Lower lobe of right lung (tissue), 2 donors: ENCODE results near the gene SRC. TPM values are rescaled to one million over a fixed set of nuclear protein-coding genes. Genes with fewer than 3 reads are reported as not detected.

Source experiments
- ATAC-seq, 2 donors: fragments of 200-7000 bp; cut with Tn5 transposase; one replicate each; pipeline ENCODE4 v1.9.1; 2020 to 2022; ENCODE audit warnings: mild to moderate bottlenecking in 2 of 2, moderate library complexity in 2 of 2
- DNase-seq: peaks from one replicate; pipeline ENCODE4 v3.0.0-alpha.2; 2020
- H3K27ac ChIP-seq: fragments of 200-600 bp; one replicate; pipeline ENCODE4 v1.8.0; 2022
- H3K27me3 ChIP-seq: fragments of 200-600 bp; one replicate; pipeline ENCODE4 v1.8.0; 2022; ENCODE audit warnings: low read depth
- H3K36me3 ChIP-seq: fragments of 200-600 bp; one replicate; pipeline ENCODE4 v1.8.0; 2022; ENCODE audit warnings: mild to moderate bottlenecking
- H3K4me1 ChIP-seq: fragments of 200-600 bp; one replicate; pipeline ENCODE4 v1.8.0; 2022
- H3K4me3 ChIP-seq: fragments of 200-600 bp; one replicate; pipeline ENCODE4 v1.8.0; 2022; ENCODE audit warnings: mild to moderate bottlenecking
- H3K9me3 ChIP-seq: fragments of 200-600 bp; one replicate; pipeline ENCODE4 v1.8.0; 2022
- intact Hi-C: fragments of 100-400 bp; cut with DNase I; formaldehyde crosslinking; loops from one replicate; pipeline ENCODE4 v1.11.0; 2022
- total RNA-seq: library from RNA; stranded (reverse); fragmentation: NEBNext Ultra II Directional; extraction: Animal tissue kit (Norgen Biotek cat#: 25700); gene quantifications from one replicate; pipeline ENCODE4 v1.2.1, GENCODE V29; 2021
- TF ChIP-seq, protein P1 (sequence below): fragments of 200-600 bp; IDR thresholded peaks from one replicate; pipeline ENCODE4 v1.8.0; 2022; ENCODE audit warnings: antibody characterized with exemption, mild to moderate bottlenecking
- donor health status: DM: no; HTN: yes; CAD: no; lungs with severe emphysema.

The SRC gene
- total RNA-seq, 1 donor from 2014 or later, result 72.7 TPM

- peak overlapping the region; percentile 82 for H3K27ac ChIP-seq
- intact Hi-C loops, result no loop called here
- H3K4me3 ChIP-seq, result peak overlapping the region; percentile 64
- H3K27me3 ChIP-seq, result no peaks in the 10 kb centered on the region
- H3K36me3 ChIP-seq, result no peaks in the 10 kb centered on the region
- H3K4me1 ChIP-seq, result peaks cover 44% of the 10 kb centered on the region
- no peak for ATAC-seq
- no peak for DNase-seq
- no peaks in the 10 kb centered on the region for H3K9me3 ChIP-seq
- TF ChIP-seq, protein P1, sequence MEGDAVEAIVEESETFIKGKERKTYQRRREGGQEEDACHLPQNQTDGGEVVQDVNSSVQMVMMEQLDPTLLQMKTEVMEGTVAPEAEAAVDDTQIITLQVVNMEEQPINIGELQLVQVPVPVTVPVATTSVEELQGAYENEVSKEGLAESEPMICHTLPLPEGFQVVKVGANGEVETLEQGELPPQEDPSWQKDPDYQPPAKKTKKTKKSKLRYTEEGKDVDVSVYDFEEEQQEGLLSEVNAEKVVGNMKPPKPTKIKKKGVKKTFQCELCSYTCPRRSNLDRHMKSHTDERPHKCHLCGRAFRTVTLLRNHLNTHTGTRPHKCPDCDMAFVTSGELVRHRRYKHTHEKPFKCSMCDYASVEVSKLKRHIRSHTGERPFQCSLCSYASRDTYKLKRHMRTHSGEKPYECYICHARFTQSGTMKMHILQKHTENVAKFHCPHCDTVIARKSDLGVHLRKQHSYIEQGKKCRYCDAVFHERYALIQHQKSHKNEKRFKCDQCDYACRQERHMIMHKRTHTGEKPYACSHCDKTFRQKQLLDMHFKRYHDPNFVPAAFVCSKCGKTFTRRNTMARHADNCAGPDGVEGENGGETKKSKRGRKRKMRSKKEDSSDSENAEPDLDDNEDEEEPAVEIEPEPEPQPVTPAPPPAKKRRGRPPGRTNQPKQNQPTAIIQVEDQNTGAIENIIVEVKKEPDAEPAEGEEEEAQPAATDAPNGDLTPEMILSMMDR, result no peak
These were observed 801 bp downstream of the SRC start for GRCh38 chr20:37346535-37347346.

DNA sequence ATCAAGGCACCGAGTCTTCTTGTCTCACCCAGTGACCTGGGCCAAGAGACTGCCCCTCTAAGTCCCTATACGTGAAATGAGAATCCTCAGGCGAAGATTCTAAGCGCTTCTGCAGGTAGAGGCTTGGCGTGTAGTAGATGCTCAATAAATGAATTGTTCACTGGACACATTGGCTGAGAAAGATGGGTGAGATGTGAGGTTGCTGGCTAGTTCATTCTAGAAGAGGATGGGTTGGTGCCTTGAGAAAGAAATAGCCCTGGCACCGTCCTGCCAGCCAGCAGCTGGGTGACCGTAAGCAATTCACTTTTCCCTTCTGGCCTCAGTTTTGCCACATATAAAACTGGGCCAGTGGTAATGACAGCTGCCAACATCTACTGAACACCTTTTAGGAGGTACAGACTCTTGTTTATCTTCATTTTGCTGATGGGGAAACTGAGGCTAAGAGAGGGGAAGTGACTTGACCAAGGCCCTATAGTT, 1.4 kb downstream of the SRC start:
- no peaks in the 10 kb centered on the region for H3K27me3 ChIP-seq
- peak overlapping the region; percentile 82 for H3K27ac ChIP-seq
- no peaks in the 10 kb centered on the region for H3K9me3 ChIP-seq
- TF ChIP-seq, protein P1, result no peak
- intact Hi-C loops, result no loop called here
- ATAC-seq, result no peak
- H3K36me3 ChIP-seq, result no peaks in the 10 kb centered on the region
- DNase-seq, result no peak
- H3K4me3 ChIP-seq, result peak overlapping the region; percentile 64
- peaks cover 44% of the 10 kb centered on the region for H3K4me1 ChIP-seq

DNA sequence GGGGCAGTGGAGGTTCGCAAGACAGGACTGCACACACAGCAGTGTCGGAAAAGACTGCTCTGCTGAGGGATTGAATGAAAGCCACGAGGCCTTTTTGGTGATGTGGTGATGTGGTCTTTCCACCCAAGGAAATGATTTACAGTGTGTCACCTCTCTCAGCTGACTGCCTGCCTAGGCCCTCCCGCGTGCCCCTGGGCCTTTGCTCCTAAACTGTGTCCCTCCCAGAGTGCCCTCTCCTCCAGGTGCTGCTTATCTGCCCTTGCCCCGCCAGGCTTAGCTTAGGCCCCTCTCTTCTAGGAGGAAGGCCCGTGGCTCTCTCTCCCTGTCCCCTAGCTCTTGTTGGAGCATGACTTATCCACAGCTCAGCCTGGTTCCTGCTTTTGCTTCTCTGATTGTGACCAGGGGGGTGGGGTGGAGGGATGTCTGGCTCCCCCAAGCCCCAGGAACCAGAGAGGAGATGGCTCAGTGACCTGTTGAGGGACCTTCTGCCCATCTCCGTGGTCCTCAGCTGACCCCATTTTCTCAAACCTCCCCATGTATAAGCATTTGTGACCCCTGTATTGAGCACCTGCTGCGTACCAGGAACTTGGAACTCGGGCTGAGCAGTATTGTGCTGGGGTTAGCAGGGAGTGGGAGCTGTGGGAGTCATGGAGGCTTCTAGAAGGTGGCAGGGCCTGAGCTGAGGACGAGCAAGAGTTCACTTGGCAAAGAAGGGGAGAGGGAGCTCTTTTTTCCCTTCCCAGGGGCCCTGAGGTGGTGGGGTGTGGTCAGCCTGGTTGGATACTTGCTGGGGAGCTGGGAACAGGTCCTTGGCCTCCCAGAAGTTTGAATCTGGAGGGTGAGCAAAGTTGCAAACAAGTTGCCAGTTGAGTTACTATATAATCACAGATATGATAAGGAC, 2.2 kb downstream of the SRC start:
- H3K4me1 ChIP-seq, result peaks cover 44% of the 10 kb centered on the region

GRCh38 chr20:37348792-37349516, 3.0 kb downstream of the SRC start:
- H3K4me3 ChIP-seq, result no peak overlapping the region
- H3K4me1 ChIP-seq, result peaks cover 44% of the 10 kb centered on the region
- no peaks in the 10 kb centered on the region for H3K9me3 ChIP-seq
- H3K36me3 ChIP-seq, result peaks cover 7% of the 10 kb centered on the region
- ATAC-seq (no peak), DNase-seq (no peak)
- H3K27ac ChIP-seq, result peak overlapping the region; percentile 41
- no peaks in the 10 kb centered on the region for H3K27me3 ChIP-seq
- intact Hi-C loops, result no loop called here
- TF ChIP-seq, protein P1, result no peak

More for the DNA sequence above, 2.2 kb downstream of the SRC start:
- TF ChIP-seq, protein P1, result no peak
- intact Hi-C loops, result no loop called here
- Histone ChIP-seq H3K27me3 (no peaks in the 10 kb centered on the region), H3K27ac (peak overlapping the region; percentile 82), H3K36me3 (no peaks in the 10 kb centered on the region), H3K9me3 (no peaks in the 10 kb centered on the region), H3K4me3 (no peak overlapping the region)
- ATAC-seq (no peak), DNase-seq (no peak)
